GM19324 (cell line): Measurements from ENCODE around the gene TAPT1.
"Not testable (repeated sequence)": the region's sequence is repeated elsewhere in the genome, so short reads cannot be mapped to it uniquely, and the experiment has no call there.

ENCODE experiments used
- ATAC-seq: cut with Tn5 transposase; IDR thresholded peaks from one replicate; pipeline ENCODE4 v1.9.1; 2021; ENCODE audit warnings: mild to moderate bottlenecking, moderate library complexity; ENCODE audit not compliant: unreplicated experiment, low FRiP score

Gene TAPT1

GRCh38 chr4:16218950-16219349 is 7.3 kb downstream of the TAPT1 start:
- ATAC-seq, result no peak

GRCh38 chr4:16217300-16218051 is 8.8 kb downstream of the TAPT1 start:
- ATAC-seq, result no peak

GRCh38 chr4:16213121-16213520 is 13.2 kb downstream of the TAPT1 start:
- ATAC-seq, result no peak

GRCh38 chr4:16212138-16212782 is 14.0 kb downstream of the TAPT1 start:
- no peak for ATAC-seq

GRCh38 chr4:16207409-16207808 is 18.9 kb downstream of the TAPT1 start:
- no peak for ATAC-seq

GRCh38 chr4:16206848-16207247 is 19.4 kb downstream of the TAPT1 start:
- no peak for ATAC-seq

GRCh38 chr4:16206301-16206700 is 20.0 kb downstream of the TAPT1 start:
- ATAC-seq, result no peak

- ATAC-seq, result peak; percentile 79
Observed at GRCh38 chr4:16205298-16206164, 20.7 kb downstream of the TAPT1 start.

GRCh38 chr4:16204505-16204904 is 21.8 kb downstream of the TAPT1 start:
- no peak for ATAC-seq

- no peak for ATAC-seq
Observed at GRCh38 chr4:16203083-16203482, 23.2 kb downstream of the TAPT1 start.

GRCh38 chr4:16202598-16202997 is 23.7 kb downstream of the TAPT1 start:
- no peak for ATAC-seq

- no peak for ATAC-seq
Observed at GRCh38 chr4:16199093-16199492, 27.2 kb downstream of the TAPT1 start.

- ATAC-seq, result no peak
Observed at GRCh38 chr4:16197876-16198665, 28.2 kb downstream of the TAPT1 start.

GRCh38 chr4:16196482-16197393 is 29.5 kb downstream of the TAPT1 start:
- ATAC-seq, result no peak

- ATAC-seq, result no peak
Observed at GRCh38 chr4:16195209-16195608, 31.1 kb downstream of the TAPT1 start.

- ATAC-seq, result not testable (repeated sequence)
Observed at GRCh38 chr4:16194798-16195197, 31.5 kb downstream of the TAPT1 start.

GRCh38 chr4:16194214-16194613 is 32.1 kb downstream of the TAPT1 start:
- no peak for ATAC-seq

- no peak for ATAC-seq
Observed at GRCh38 chr4:16192631-16193518, 33.4 kb downstream of the TAPT1 start.
